Tibial artery (tissue), 4 donors: ENCODE measurements around the gene TBC1D19.
"Not testable (repeated sequence)": the region's sequence is repeated elsewhere in the genome, so short reads cannot be mapped to it uniquely, and the experiment has no call there.

Experiments
- DNase-seq, 2 donors: peaks; one replicate each; pipeline ENCODE4 v3.0.0-alpha.2; 2019
- H3K27ac ChIP-seq, 2 donors: fragments of 200-600 bp; sonication (generic) in 1 of 2; 1 replicate in 1 of 2; 2 replicates in 1 of 2; pipeline ENCODE4 v1.5.1; 2018 to 2019; ENCODE audit warnings: mild to moderate bottlenecking in 1 of 2
- H3K27me3 ChIP-seq, 2 donors: fragments of 200-600 bp; sonication (generic) in 1 of 2; one replicate each; pipeline versions ENCODE4 v1.5.1 to v1.6.0; 2016 to 2019
- H3K36me3 ChIP-seq, 3 donors: fragments of 200-600 bp; sonication (generic) in 2 of 3; one replicate each; pipeline ENCODE4 v1.5.1; 2016 to 2019; ENCODE audit warnings: mild to moderate bottlenecking in 2 of 3
- H3K4me1 ChIP-seq, 4 donors: fragments of 200-600 bp; sonication (generic) in 2 of 4; 1 replicate in 3 of 4; 2 replicates in 1 of 4; pipeline ENCODE4 v1.5.1; 2016 to 2019
- H3K4me3 ChIP-seq, 2 donors: fragments of 200-600 bp; sonication (generic) in 1 of 2; 1 replicate in 1 of 2; 2 replicates in 1 of 2; pipeline ENCODE4 v1.5.1; 2018 to 2019; ENCODE audit warnings: mild to moderate bottlenecking in 2 of 2
- H3K9me3 ChIP-seq, 3 donors: fragments of 200-600 bp; sonication (generic) in 1 of 3; one replicate each; pipeline ENCODE4 v1.5.1; 2016 to 2019
- intact Hi-C: fragments of 100-400 bp; cut with DNase I; formaldehyde crosslinking; loops from one replicate; pipeline ENCODE4 v1.15.0; 2023; ENCODE audit warnings: low total_unique reads
- TF ChIP-seq, protein P1 (sequence below), 2 experiments: fragments of 200-600 bp in 1 of 2; fragments of 450-650 bp in 1 of 2; IDR thresholded peaks; one replicate each; pipeline ENCODE4 v1.5.1; 2017 to 2019; ENCODE audit warnings: antibody characterized with exemption in 2 of 2, mild to moderate bottlenecking in 1 of 2, moderate library complexity in 1 of 2

TBC1D19 gene

DNA sequence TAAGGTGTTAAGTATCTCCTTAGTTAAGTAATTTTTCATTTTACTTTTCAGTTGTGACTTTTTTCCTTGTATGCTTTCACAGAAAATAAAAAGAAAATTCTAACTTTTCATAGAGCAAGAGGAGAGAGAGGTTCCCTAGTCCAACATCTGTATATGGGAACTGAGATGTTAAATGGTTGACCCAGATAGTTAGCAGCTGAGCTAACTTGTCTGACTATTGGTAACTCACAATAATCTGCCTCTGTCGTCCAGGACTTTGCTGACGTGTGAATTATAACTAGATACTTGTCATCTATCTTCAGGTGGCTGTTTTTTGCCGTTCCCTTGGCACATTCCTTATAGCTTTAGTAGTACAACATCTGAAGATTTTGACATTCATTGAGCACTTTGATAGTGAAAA, 29.9 kb downstream of the TBC1D19 start:
- intact Hi-C loops: no loop called here

GRCh38 chr4:26619784-26620183, 35.9 kb downstream of the TBC1D19 start:
- H3K4me3 ChIP-seq: no peak overlapping the region
- no peak for DNase-seq
- H3K9me3 ChIP-seq: no peaks in the 10 kb centered on the region
- peaks cover 0 to 10% (median 4%) of the 10 kb centered on the region in 3 donors for H3K36me3 ChIP-seq
- H3K27me3 ChIP-seq: no peaks in the 10 kb centered on the region
- TF ChIP-seq, protein P1, sequence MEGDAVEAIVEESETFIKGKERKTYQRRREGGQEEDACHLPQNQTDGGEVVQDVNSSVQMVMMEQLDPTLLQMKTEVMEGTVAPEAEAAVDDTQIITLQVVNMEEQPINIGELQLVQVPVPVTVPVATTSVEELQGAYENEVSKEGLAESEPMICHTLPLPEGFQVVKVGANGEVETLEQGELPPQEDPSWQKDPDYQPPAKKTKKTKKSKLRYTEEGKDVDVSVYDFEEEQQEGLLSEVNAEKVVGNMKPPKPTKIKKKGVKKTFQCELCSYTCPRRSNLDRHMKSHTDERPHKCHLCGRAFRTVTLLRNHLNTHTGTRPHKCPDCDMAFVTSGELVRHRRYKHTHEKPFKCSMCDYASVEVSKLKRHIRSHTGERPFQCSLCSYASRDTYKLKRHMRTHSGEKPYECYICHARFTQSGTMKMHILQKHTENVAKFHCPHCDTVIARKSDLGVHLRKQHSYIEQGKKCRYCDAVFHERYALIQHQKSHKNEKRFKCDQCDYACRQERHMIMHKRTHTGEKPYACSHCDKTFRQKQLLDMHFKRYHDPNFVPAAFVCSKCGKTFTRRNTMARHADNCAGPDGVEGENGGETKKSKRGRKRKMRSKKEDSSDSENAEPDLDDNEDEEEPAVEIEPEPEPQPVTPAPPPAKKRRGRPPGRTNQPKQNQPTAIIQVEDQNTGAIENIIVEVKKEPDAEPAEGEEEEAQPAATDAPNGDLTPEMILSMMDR (IDR thresholded peaks at IDR 0.05): no peak
- H3K27ac ChIP-seq: no peak overlapping the region
- intact Hi-C loops: no loop called here
- no peaks in the 10 kb centered on the region for H3K4me1 ChIP-seq

More for the DNA sequence above, 29.9 kb downstream of the TBC1D19 start:
- TF ChIP-seq, protein P1 (IDR thresholded peaks at IDR 0.05): no peak
- DNase-seq: no peak
- Histone ChIP-seq H3K27me3 (no peaks in the 10 kb centered on the region), H3K36me3 (no peaks in the 10 kb centered on the region), H3K27ac (no peak overlapping the region), H3K4me1 (no peaks in the 10 kb centered on the region), H3K9me3 (no peaks in the 10 kb centered on the region), H3K4me3 (no peak overlapping the region)

DNA sequence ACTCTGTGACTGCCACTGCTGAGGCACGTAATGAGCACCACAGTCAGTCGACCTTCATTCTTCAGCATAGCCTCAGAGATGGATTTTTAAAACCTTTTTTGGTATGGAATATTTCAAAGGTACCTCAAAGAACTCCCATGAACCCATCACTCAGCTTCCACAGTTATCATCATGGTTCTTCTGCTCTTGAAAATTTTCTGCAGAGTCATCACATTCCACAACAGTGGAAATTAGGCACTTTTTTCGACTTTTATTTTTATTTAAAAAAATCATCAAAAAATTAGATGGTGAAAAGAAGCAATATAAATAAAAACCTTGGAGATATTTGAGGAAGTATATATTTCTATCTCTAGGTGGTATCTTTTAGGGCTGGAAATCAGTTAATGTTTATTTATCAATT, 37.5 kb downstream of the TBC1D19 start:
- Histone ChIP-seq H3K36me3 (peaks cover 4 to 10% (median 6%) of the 10 kb centered on the region in 3 donors), H3K27ac (no peak overlapping the region), H3K9me3 (no peaks in the 10 kb centered on the region), H3K4me1 (no peaks in the 10 kb centered on the region), H3K4me3 (no peak overlapping the region), H3K27me3 (no peaks in the 10 kb centered on the region)
- intact Hi-C loops: no loop called here
- DNase-seq: no peak
- TF ChIP-seq, protein P1 (IDR thresholded peaks at IDR 0.05): no peak

GRCh38 chr4:26622913-26623312, 39.0 kb downstream of the TBC1D19 start:
- Histone ChIP-seq H3K4me1 (no peaks in the 10 kb centered on the region), H3K27me3 (no peaks in the 10 kb centered on the region), H3K36me3 (peaks cover 4 to 10% (median 6%) of the 10 kb centered on the region in 3 donors), H3K4me3 (no peak overlapping the region), H3K9me3 (no peaks in the 10 kb centered on the region), H3K27ac (no peak overlapping the region)
- intact Hi-C loops: no loop called here
- TF ChIP-seq, protein P1 (IDR thresholded peaks at IDR 0.05): no peak
- no peak for DNase-seq

DNA sequence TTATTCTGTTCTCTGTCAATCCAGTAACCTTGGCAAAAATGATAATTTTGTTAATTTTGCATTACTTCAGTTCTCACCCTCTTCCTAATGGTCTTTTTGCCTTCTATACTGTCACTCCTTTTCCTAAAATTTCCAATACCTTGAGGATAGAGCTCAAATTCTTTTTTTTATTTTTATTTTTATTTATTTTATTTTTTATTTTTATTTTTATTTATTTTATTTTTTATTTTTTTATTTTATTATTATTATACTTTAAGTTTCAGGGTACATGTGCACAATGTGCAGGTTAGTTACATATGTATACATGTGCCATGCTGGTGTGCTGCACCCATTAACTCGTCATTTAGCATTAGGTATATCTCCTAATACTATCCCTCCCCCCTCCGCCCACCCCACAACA, 42.8 kb downstream of the TBC1D19 start:
- H3K4me1 ChIP-seq, intact Hi-C loops, H3K27me3 ChIP-seq, H3K4me3 ChIP-seq, H3K27ac ChIP-seq, DNase-seq, H3K9me3 ChIP-seq: not testable (repeated sequence)
- peaks cover 10 to 18% (median 11%) of the 10 kb centered on the region in 3 donors for H3K36me3 ChIP-seq

- H3K4me3 ChIP-seq: no peak overlapping the region
- TF ChIP-seq, protein P1 (IDR thresholded peaks at IDR 0.05): no peak
- no peaks in the 10 kb centered on the region for H3K4me1 ChIP-seq
- no peaks in the 10 kb centered on the region for H3K27me3 ChIP-seq
- no peaks in the 10 kb centered on the region for H3K9me3 ChIP-seq
- no peak for DNase-seq
- intact Hi-C loops: no loop called here
- peaks cover 10 to 30% (median 28%) of the 10 kb centered on the region in 3 donors for H3K36me3 ChIP-seq
- H3K27ac ChIP-seq: no peak overlapping the region
Observed at GRCh38 chr4:26632916-26633315, 49.0 kb downstream of the TBC1D19 start.
